ENCODE data around the gene PLXNB3. TPM values are rescaled to one million over a fixed set of nuclear protein-coding genes. Genes with fewer than 3 reads are reported as not detected.

Gene PLXNB3
- total RNA-seq, 1 donor from 2014 or later, result 0.71 TPM

GRCh38 chrX:153723351-153724251 is 40.4 kb upstream of the PLXNB3 start:
- Histone ChIP-seq H4K20me1 (ENCODE audit: low read depth) (peaks cover 52% of the 10 kb centered on the region), H3F3A (ENCODE audit: low read depth) (no peaks in the 10 kb centered on the region), H3K4me1 (peaks cover 12% of the 10 kb centered on the region), H3K4me3 (peak overlapping the region; percentile 73), H3K9ac (peak overlapping the region; percentile 55), H3K79me2 (ENCODE audit: low read depth) (peaks cover 21% of the 10 kb centered on the region), H3K4me2 (peak overlapping the region; percentile 80), H2AFZ (replicated peaks) (no peak overlapping the region), H3K9me3 (ENCODE audit: low read depth) (no peaks in the 10 kb centered on the region), H3K27ac (peak overlapping the region; percentile 69), H3K27me3 (no peaks in the 10 kb centered on the region), H3K36me3 (peaks cover 3% of the 10 kb centered on the region)
- H3K27me3 Mint-ChIP-seq (ENCODE audit: insufficient read depth, low read depth), result peaks cover 7% of the 10 kb centered on the region
- peaks cover 5% of the 10 kb centered on the region for H3K9me3 Mint-ChIP-seq
- H3K4me3 Mint-ChIP-seq, result peak overlapping the region; percentile 84
- peaks cover 11% of the 10 kb centered on the region for H3K36me3 Mint-ChIP-seq
- peaks cover 18% of the 10 kb centered on the region for H3K4me1 Mint-ChIP-seq
- DNase-seq (ENCODE audit: low spot score), result peak; percentile 70
- no peak overlapping the region for H3K27ac Mint-ChIP-seq
- TF ChIP-seq EZH2 (IDR thresholded peaks at IDR 0.05), result no peak
- peak; percentile 53 for TF ChIP-seq CTCF (IDR thresholded peaks at IDR 0.05)
- TF ChIP-seq EZH2phosphoT487 (IDR thresholded peaks at IDR 0.05), result no peak

- H3K9me3 Mint-ChIP-seq, result peaks cover 9% of the 10 kb centered on the region
- peak; percentile 95 for DNase-seq (ENCODE audit: low spot score)
- H3K9ac ChIP-seq, result peak within 1 kb of the TSS; percentile 55
- peaks cover 52% of the 10 kb centered on the region for H4K20me1 ChIP-seq (ENCODE audit: low read depth)
- H3K4me3 Mint-ChIP-seq, result peak within 1 kb of the TSS; percentile 84
- H3K27ac ChIP-seq, result peak within 1 kb of the TSS; percentile 69
- H3K4me2 ChIP-seq, result peak within 1 kb of the TSS; percentile 80
- peaks cover 12% of the 10 kb centered on the region for H3K4me1 ChIP-seq
- H3K27me3 Mint-ChIP-seq (ENCODE audit: insufficient read depth, low read depth), result peaks cover 6% of the 10 kb centered on the region
- H3K36me3 ChIP-seq, result peaks cover 3% of the 10 kb centered on the region
- H3K27ac Mint-ChIP-seq, result no peak within 1 kb of the TSS
- no peak within 1 kb of the TSS for H2AFZ ChIP-seq (replicated peaks)
- H3K79me2 ChIP-seq (ENCODE audit: low read depth), result peaks cover 21% of the 10 kb centered on the region
- no peaks in the 10 kb centered on the region for H3K9me3 ChIP-seq (ENCODE audit: low read depth)
- TF ChIP-seq EZH2phosphoT487 (IDR thresholded peaks at IDR 0.05) (no peak), CTCF (IDR thresholded peaks at IDR 0.05) (no peak), EZH2 (IDR thresholded peaks at IDR 0.05) (no peak)
- no peaks in the 10 kb centered on the region for H3F3A ChIP-seq (ENCODE audit: low read depth)
- peaks cover 7% of the 10 kb centered on the region for H3K36me3 Mint-ChIP-seq
- no peaks in the 10 kb centered on the region for H3K27me3 ChIP-seq
- peaks cover 20% of the 10 kb centered on the region for H3K4me1 Mint-ChIP-seq
- H3K4me3 ChIP-seq, result peak within 1 kb of the TSS; percentile 73
These were observed 39.6 kb upstream of the PLXNB3 start, which contains the start of the genes ABCD1 and BCAP31 for GRCh38 chrX:153724252-153725038. Gene ABCD1 (plus strand): TSS chrX:153724856. CDS start chrX:153725267, 411 bp downstream. Gene BCAP31 (minus strand): TSS chrX:153724387. CDS start chrX:153723244, 1,143 bp downstream.

- peaks cover 4% of the 10 kb centered on the region for H3K36me3 Mint-ChIP-seq
- Histone ChIP-seq H3K4me2 (peak overlapping the region; percentile 73), H3K79me2 (ENCODE audit: low read depth) (peaks cover 21% of the 10 kb centered on the region), H3K9ac (no peak overlapping the region), H4K20me1 (ENCODE audit: low read depth) (peaks cover 52% of the 10 kb centered on the region), H2AFZ (replicated peaks) (no peak overlapping the region), H3K27me3 (no peaks in the 10 kb centered on the region), H3K27ac (no peak overlapping the region), H3K9me3 (ENCODE audit: low read depth) (no peaks in the 10 kb centered on the region), H3K4me3 (peak overlapping the region; percentile 73), H3K36me3 (peaks cover 3% of the 10 kb centered on the region), H3K4me1 (peaks cover 12% of the 10 kb centered on the region), H3F3A (ENCODE audit: low read depth) (no peaks in the 10 kb centered on the region)
- H3K27me3 Mint-ChIP-seq (ENCODE audit: insufficient read depth, low read depth), result peaks cover 6% of the 10 kb centered on the region
- no peak overlapping the region for H3K27ac Mint-ChIP-seq
- peaks cover 13% of the 10 kb centered on the region for H3K9me3 Mint-ChIP-seq
- no peak for TF ChIP-seq EZH2phosphoT487 (IDR thresholded peaks at IDR 0.05)
- TF ChIP-seq EZH2 (IDR thresholded peaks at IDR 0.05), result no peak
- no peak for TF ChIP-seq CTCF (IDR thresholded peaks at IDR 0.05)
- H3K4me1 Mint-ChIP-seq, result peaks cover 20% of the 10 kb centered on the region
- H3K4me3 Mint-ChIP-seq, result peak overlapping the region; percentile 66
- peak; percentile 24 for DNase-seq (ENCODE audit: low spot score)
These were observed 38.8 kb upstream of the PLXNB3 start for GRCh38 chrX:153725039-153725831.
